ENCODE measurements around the gene ATXN7L1. TPM values are rescaled to one million over a fixed set of nuclear protein-coding genes. Genes with fewer than 3 reads are reported as not detected.

Gene ATXN7L1
- 7.5 and 8.6 TPM in 2 replicates for total RNA-seq

DNA sequence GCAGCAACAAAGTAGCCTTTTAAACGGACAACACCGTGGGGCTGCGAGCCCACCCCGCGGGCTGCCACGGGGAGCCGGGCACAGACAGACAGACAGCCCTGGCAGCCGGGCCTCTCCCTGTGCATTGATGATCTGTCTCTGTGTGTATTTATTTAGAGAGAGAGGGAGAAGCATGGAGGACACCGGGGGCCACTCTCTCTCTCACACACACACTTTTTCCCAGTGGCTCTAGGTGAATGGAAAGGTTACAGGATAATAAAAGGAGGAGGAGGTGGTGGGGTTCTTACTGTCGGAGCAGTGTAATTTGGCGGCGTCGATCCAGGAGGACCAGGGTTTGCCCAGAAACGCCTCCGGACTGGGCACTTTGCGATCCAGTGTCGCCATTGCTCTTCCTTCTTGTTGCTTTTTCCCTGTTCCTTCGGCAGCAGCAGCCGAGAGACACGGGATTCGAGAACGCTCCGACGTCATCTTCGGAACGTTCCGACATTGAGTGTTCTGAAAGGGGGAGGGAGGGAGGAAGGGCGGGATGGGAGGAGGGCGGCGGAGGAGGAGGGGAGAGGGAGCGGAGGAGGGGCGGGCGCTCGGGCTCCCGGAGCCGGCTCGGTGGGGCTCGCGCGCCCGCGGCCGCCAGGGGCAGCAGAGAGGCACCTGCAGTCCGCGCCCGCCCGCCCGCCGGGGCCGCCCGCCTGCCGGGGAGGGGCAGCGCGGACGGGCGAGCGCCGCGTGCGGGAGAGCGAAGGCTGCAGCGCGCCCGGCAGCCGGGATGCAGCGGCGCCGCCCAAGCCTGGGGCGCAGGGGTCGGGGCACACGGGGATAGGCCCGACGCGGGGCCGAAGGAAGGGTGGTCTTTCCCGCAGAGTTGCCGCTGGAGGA, at the start of gene ATXN7L1:
TSS of gene ATXN7L1 (minus strand) at position 509 of the 873 bp plus-strand sequence. CDS start at position 468, 41 bp downstream.

DNA sequence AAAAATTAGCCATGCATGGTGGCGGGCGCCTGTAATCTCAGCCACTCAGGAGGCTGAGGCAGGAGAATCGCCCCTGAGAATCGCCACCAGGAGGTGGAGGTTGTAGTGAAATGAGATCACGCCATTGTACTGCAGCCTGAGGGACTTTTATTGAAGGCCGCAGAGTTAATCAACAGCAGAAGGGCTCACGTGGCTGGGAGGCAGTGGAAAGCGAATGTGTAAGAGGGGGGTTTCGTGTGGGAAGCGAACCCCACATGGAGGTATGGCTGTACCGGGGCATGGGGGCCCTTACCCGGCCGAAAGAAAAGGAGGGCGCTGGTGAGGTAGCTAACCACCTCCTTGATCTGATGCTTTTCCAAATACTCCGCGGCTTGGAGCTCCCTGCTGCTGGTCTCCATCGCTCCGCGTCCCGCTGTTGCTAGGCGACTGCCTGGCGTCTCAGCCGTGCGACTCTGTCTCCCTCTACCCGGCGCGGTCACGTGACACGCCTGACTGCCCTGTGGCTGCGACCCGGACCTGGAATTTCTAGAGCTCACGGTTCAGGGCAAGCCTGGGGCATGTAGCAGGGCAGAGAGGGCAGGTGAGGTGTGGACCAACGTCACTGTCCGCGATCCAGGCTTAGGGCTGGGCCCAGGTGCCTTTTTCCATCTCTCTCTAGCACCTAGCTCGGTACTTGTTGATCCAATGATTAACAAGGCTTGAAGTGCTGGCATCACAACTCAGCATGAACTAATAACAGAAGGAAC, 295.2 kb downstream of the ATXN7L1 start, which contains the start of gene EFCAB10:
TSS of gene EFCAB10 (minus strand) at position 428 of the 746 bp plus-strand sequence. CDS start at position 398, 30 bp downstream.

Other genes starting within 250 kb of the ATXN7L1 start
- gene CDHR3, start 86.7 kb upstream of the ATXN7L1 start, total RNA-seq, result 2.6 and 4.3 TPM in 2 replicates
- gene SYPL1, start 235.7 kb upstream of the ATXN7L1 start, total RNA-seq, result 41.9 and 61.1 TPM in 2 replicates